SH-SY5Y (cell line): ENCODE data around the gene INTS11.

Source experiments
- GATA2 ChIP-seq: IDR thresholded peaks from 2 replicates; pipeline ENCODE4 v1.6.1; 2011; ENCODE audit warnings: mild to moderate bottlenecking, low read depth, low read length
- GATA3 ChIP-seq: IDR thresholded peaks from 2 replicates; pipeline ENCODE4 v1.6.1; 2011; ENCODE audit warnings: low read depth, mild to moderate bottlenecking, low read length, moderate library complexity

- TF ChIP-seq GATA2 (no peak), GATA3 (no peak)
Measured at GRCh38 chr1:1296070-1297061, 28.1 kb downstream of the INTS11 start.
